Nephron (organoid): ENCODE results near the gene STX1A.
"Not testable (repeated sequence)": the region's sequence is repeated elsewhere in the genome, so short reads cannot be mapped to it uniquely, and the experiment has no call there.

Source experiments
- H3K27ac Mint-ChIP-seq, 3 experiments: 2 replicates each; pipeline ENCODE4 v1.8.0; 2020; ENCODE audit warnings: mixed read lengths in 3 of 3, mild to moderate bottlenecking in 2 of 3, moderate library complexity in 1 of 3
- H3K27me3 Mint-ChIP-seq: 2 replicates; pipeline ENCODE4 v1.8.0; 2021; ENCODE audit warnings: low read depth, mild to moderate bottlenecking, moderate library complexity, mixed read lengths
- H3K36me3 Mint-ChIP-seq: 2 replicates; pipeline ENCODE4 v1.8.0; 2020; ENCODE audit warnings: low read depth, mixed read lengths
- H3K4me1 Mint-ChIP-seq: 2 replicates; pipeline ENCODE4 v1.8.0; 2020; ENCODE audit warnings: mixed read lengths
- H3K4me3 Mint-ChIP-seq, 3 experiments: 2 replicates each; pipeline ENCODE4 v1.8.0; 2020; ENCODE audit warnings: mild to moderate bottlenecking in 3 of 3, mixed read lengths in 3 of 3, moderate library complexity in 2 of 3
- H3K9me3 Mint-ChIP-seq: 2 replicates; pipeline ENCODE4 v1.8.0; 2020; ENCODE audit warnings: mixed read lengths
- CTCF ChIP-seq, 3 experiments: fragments of 200-600 bp; sonication (generic); IDR thresholded peaks; one replicate each; pipeline ENCODE4 v1.5.0; 2021; ENCODE audit warnings: antibody characterized with exemption in 3 of 3; ENCODE audit not compliant: unreplicated experiment in 3 of 3

Gene STX1A

GRCh38 chr7:73663033-73663432, 56.4 kb downstream of the STX1A start:
- peaks cover 21% of the 10 kb centered on the region for H3K27me3 Mint-ChIP-seq
- no peak for TF ChIP-seq CTCF (IDR thresholded peaks at IDR 0.05; ENCODE audit: unreplicated experiment in 3 of 3)
- H3K36me3 Mint-ChIP-seq = no peaks in the 10 kb centered on the region
- H3K4me1 Mint-ChIP-seq = no peaks in the 10 kb centered on the region
- peaks cover 10% of the 10 kb centered on the region for H3K9me3 Mint-ChIP-seq
- no peak overlapping the region for H3K27ac Mint-ChIP-seq
- H3K4me3 Mint-ChIP-seq = peak overlapping the region in 1 of 3 experiments; percentile 10

- H3K4me1 Mint-ChIP-seq, H3K27ac Mint-ChIP-seq, H3K4me3 Mint-ChIP-seq, H3K36me3 Mint-ChIP-seq: not testable (repeated sequence)
- Mint-ChIP-seq H3K27me3 (peaks cover 21% of the 10 kb centered on the region), H3K9me3 (peaks cover 11% of the 10 kb centered on the region)
Observed at GRCh38 chr7:73660594-73660993, 58.9 kb downstream of the STX1A start.

- H3K4me1 Mint-ChIP-seq = no peaks in the 10 kb centered on the region
- H3K9me3 Mint-ChIP-seq = peaks cover 15% of the 10 kb centered on the region
- no peaks in the 10 kb centered on the region for H3K36me3 Mint-ChIP-seq
- no peak for TF ChIP-seq CTCF (IDR thresholded peaks at IDR 0.05; ENCODE audit: unreplicated experiment in 3 of 3)
- no peak overlapping the region for H3K27ac Mint-ChIP-seq
- peaks cover 26% of the 10 kb centered on the region for H3K27me3 Mint-ChIP-seq
- no peak overlapping the region for H3K4me3 Mint-ChIP-seq
Observed at GRCh38 chr7:73659983-73660382, 59.5 kb downstream of the STX1A start.

- not testable (repeated sequence) for H3K36me3 Mint-ChIP-seq, H3K27ac Mint-ChIP-seq, H3K4me1 Mint-ChIP-seq, H3K9me3 Mint-ChIP-seq, H3K4me3 Mint-ChIP-seq
- H3K27me3 Mint-ChIP-seq = peaks cover 32% of the 10 kb centered on the region
Observed at GRCh38 chr7:73655309-73655708, 64.2 kb downstream of the STX1A start.

GRCh38 chr7:73652541-73652949, 66.9 kb downstream of the STX1A start:
- Mint-ChIP-seq H3K4me1 (no peaks in the 10 kb centered on the region), H3K4me3 (no peak overlapping the region), H3K27me3 (peaks cover 59% of the 10 kb centered on the region), H3K27ac (no peak overlapping the region), H3K36me3 (no peaks in the 10 kb centered on the region), H3K9me3 (peaks cover 5% of the 10 kb centered on the region)
- TF ChIP-seq CTCF (IDR thresholded peaks at IDR 0.05; ENCODE audit: unreplicated experiment in 3 of 3) = no peak

- Mint-ChIP-seq H3K27ac (no peak overlapping the region), H3K36me3 (no peaks in the 10 kb centered on the region)
- no peak for TF ChIP-seq CTCF (IDR thresholded peaks at IDR 0.05; ENCODE audit: unreplicated experiment in 3 of 3)
Observed at GRCh38 chr7:73650524-73650923, 68.9 kb downstream of the STX1A start.

GRCh38 chr7:73649576-73649975, 69.9 kb downstream of the STX1A start:
- TF ChIP-seq CTCF (IDR thresholded peaks at IDR 0.05; ENCODE audit: unreplicated experiment in 3 of 3) = no peak
- peaks cover 83% of the 10 kb centered on the region for H3K27me3 Mint-ChIP-seq

More at GRCh38 chr7:73650524-73650923, 68.9 kb downstream of the STX1A start:
- Mint-ChIP-seq H3K27me3 (peaks cover 79% of the 10 kb centered on the region), H3K4me3 (no peak overlapping the region), H3K9me3 (peaks cover 4% of the 10 kb centered on the region), H3K4me1 (no peaks in the 10 kb centered on the region)

More at GRCh38 chr7:73649576-73649975, 69.9 kb downstream of the STX1A start:
- no peaks in the 10 kb centered on the region for H3K4me1 Mint-ChIP-seq
- H3K9me3 Mint-ChIP-seq = no peaks in the 10 kb centered on the region
- no peaks in the 10 kb centered on the region for H3K36me3 Mint-ChIP-seq
- peak overlapping the region; percentile 4 to 28 (median 26) for H3K4me3 Mint-ChIP-seq
- no peak overlapping the region for H3K27ac Mint-ChIP-seq
